Uterus (tissue), 4 donors: ENCODE measurements around the gene SSBP3. TPM values are rescaled to one million over a fixed set of nuclear protein-coding genes. Genes with fewer than 3 reads are reported as not detected.
A peak's percentile ranks its signal among the peaks of the same experiment; 100 is the strongest.

Source experiments
- DNase-seq, 2 donors: peaks; one replicate each; pipeline ENCODE4 v3.0.0-alpha.2; 2019 to 2020
- H3K27ac ChIP-seq, 2 donors: fragments of 200-600 bp; sonication (generic); 1 replicate in 1 of 2; 2 replicates in 1 of 2; pipeline ENCODE4 v1.5.1; 2016 to 2018
- H3K27me3 ChIP-seq, 2 donors: fragments of 200-600 bp; sonication (generic); one replicate each; pipeline ENCODE4 v1.5.1; 2018 to 2019; ENCODE audit warnings: control low read depth in 1 of 2
- H3K36me3 ChIP-seq, 2 donors: fragments of 200-600 bp; sonication (generic); one replicate each; pipeline ENCODE4 v1.5.1; 2019; ENCODE audit warnings: control low read depth in 1 of 2
- H3K4me1 ChIP-seq, 2 donors: fragments of 200-600 bp; sonication (generic); one replicate each; pipeline ENCODE4 v1.5.1; 2018 to 2019; ENCODE audit warnings: control low read depth in 1 of 2
- H3K4me3 ChIP-seq, 2 donors: fragments of 200-600 bp; sonication (generic); 1 replicate in 1 of 2; 2 replicates in 1 of 2; pipeline ENCODE4 v1.5.1; 2018 to 2019; ENCODE audit warnings: mild to moderate bottlenecking in 1 of 2
- H3K9me3 ChIP-seq, 2 donors: fragments of 200-600 bp; sonication (generic); one replicate each; pipeline ENCODE4 v1.5.1; 2019; ENCODE audit warnings: control low read depth in 1 of 2
- POLR2A ChIP-seq, 2 donors: fragments of 450-650 bp; IDR thresholded peaks; one replicate each; pipeline ENCODE4 v1.6.1; 2016; ENCODE audit warnings: antibody characterized with exemption in 2 of 2, mild to moderate bottlenecking in 1 of 2, moderate library complexity in 1 of 2
- intact Hi-C: fragments of 100-400 bp; cut with DNase I; formaldehyde crosslinking; loops from one replicate; pipeline ENCODE4 v1.15.1; 2023; ENCODE audit warnings: low total_unique reads
- total RNA-seq, 4 donors: library from RNA; depleted of rRNA in 3 of 4; stranded (reverse); fragments of >200 nt in 3 of 4; gene quantifications; one replicate each; pipeline versions ENCODE4 v1.1.0 to v1.2.4, GENCODE V29; 2014 to 2023
- TF ChIP-seq, protein P1 (sequence below), 4 experiments: fragments of 200-600 bp in 2 of 4; fragments of 450-650 bp in 2 of 4; sonication (generic) in 2 of 4; IDR thresholded peaks; one replicate each; pipeline ENCODE4 v1.5.1; 2016 to 2019; ENCODE audit warnings: antibody characterized with exemption in 4 of 4, mild to moderate bottlenecking in 2 of 4, moderate library complexity in 1 of 4
- donor health status: DM: yes; HTN: yes; CAD: no.

Gene SSBP3
- total RNA-seq, 4 donors from 2014 or later: 19.7 to 125 (median 31.4) TPM

DNA sequence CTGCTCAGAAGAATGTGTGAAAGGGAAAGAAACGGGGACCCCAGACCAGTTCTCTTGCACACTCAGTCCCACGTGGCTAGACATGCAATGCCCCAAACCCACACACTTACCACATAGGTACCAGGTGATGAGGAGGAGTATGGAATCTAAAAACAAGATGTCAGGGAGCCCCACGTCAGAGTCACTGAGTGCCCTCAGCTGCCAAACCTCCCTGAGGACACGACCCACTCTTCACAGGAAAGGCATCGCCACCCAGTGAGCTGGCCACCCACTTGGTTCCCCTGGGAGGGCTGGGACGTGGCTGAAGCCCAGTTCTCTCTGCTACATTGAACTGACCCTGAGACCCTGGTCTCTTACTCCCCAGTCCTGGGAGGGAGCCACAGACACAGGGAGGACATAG lies 164.8 kb downstream of the SSBP3 start:
- intact Hi-C loops: no loop called here
- Histone ChIP-seq H3K36me3 (no peaks in the 10 kb centered on the region), H3K27me3 (no peaks in the 10 kb centered on the region), H3K4me1 (no peaks in the 10 kb centered on the region), H3K4me3 (no peak overlapping the region), H3K9me3 (no peaks in the 10 kb centered on the region), H3K27ac (no peak overlapping the region)
- DNase-seq: no peak
- TF ChIP-seq, protein P1, sequence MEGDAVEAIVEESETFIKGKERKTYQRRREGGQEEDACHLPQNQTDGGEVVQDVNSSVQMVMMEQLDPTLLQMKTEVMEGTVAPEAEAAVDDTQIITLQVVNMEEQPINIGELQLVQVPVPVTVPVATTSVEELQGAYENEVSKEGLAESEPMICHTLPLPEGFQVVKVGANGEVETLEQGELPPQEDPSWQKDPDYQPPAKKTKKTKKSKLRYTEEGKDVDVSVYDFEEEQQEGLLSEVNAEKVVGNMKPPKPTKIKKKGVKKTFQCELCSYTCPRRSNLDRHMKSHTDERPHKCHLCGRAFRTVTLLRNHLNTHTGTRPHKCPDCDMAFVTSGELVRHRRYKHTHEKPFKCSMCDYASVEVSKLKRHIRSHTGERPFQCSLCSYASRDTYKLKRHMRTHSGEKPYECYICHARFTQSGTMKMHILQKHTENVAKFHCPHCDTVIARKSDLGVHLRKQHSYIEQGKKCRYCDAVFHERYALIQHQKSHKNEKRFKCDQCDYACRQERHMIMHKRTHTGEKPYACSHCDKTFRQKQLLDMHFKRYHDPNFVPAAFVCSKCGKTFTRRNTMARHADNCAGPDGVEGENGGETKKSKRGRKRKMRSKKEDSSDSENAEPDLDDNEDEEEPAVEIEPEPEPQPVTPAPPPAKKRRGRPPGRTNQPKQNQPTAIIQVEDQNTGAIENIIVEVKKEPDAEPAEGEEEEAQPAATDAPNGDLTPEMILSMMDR (IDR thresholded peaks at IDR 0.05): no peak
- no peak for TF ChIP-seq POLR2A (IDR thresholded peaks at IDR 0.05)

DNA sequence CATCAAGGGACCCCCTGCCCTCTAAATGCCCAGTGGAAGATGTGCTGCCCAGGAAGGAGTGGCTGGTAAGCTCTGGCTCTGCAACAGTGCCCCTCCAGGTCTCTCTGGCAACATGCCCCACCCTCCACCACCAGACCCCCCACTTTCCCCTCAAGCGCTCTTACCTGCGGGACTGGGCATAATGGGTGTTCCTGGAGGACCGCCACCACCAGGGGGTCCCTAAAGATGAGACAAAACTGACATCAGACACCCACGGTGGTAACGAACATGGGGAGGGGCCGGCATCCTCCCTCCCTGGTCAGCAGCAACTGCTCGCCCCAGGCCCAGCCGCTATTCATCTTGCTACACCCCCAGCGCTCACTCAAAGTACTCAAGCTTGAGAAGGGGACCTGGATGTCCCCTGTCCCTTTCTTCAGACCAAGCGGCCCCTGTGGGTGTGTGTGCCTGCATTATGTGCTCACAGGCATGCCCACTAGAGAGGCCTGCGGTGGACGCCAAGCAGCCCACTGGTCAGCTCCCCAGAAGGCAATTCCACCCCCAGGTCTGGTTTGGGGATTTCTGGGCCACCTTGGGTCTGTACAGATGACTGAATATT lies 165.4 kb downstream of the SSBP3 start:
- Histone ChIP-seq H3K9me3 (no peaks in the 10 kb centered on the region), H3K4me3 (no peak overlapping the region), H3K4me1 (no peaks in the 10 kb centered on the region), H3K36me3 (no peaks in the 10 kb centered on the region), H3K27me3 (no peaks in the 10 kb centered on the region), H3K27ac (no peak overlapping the region)
- intact Hi-C loops: no loop called here
- DNase-seq: no peak
- TF ChIP-seq, protein P1 (IDR thresholded peaks at IDR 0.05): no peak
- TF ChIP-seq POLR2A (IDR thresholded peaks at IDR 0.05): no peak

DNA sequence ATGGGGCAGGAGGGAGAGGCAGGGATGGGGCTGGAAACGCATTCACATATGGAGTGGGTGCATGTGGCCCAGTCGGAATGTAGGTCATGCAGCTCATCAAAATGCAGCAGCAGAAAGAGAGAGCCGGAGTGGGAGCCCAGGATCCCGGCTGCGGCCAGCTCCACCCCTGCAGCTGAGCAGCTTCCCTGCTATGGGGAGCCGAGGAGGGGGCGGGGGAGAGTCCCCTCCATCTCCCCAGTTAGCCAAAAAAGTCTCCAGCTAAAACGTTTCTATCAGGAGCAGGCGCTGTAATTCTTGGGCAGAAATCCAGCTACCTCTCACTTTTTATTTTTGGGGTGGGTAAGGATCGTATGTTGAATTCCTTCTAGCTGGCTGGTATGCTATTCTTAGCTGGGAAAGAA lies 166.6 kb downstream of the SSBP3 start:
- H3K27me3 ChIP-seq: no peaks in the 10 kb centered on the region
- TF ChIP-seq, protein P1 (IDR thresholded peaks at IDR 0.05): no peak
- TF ChIP-seq POLR2A (IDR thresholded peaks at IDR 0.05): no peak
- H3K27ac ChIP-seq: peak overlapping the region in 1 of 2 donors; percentile 22
- H3K4me1 ChIP-seq: no peaks in the 10 kb centered on the region
- H3K36me3 ChIP-seq: no peaks in the 10 kb centered on the region
- no peak overlapping the region for H3K4me3 ChIP-seq
- intact Hi-C loops: no loop called here
- H3K9me3 ChIP-seq: no peaks in the 10 kb centered on the region
- DNase-seq: peak in 1 of 2 donors; percentile 49

DNA sequence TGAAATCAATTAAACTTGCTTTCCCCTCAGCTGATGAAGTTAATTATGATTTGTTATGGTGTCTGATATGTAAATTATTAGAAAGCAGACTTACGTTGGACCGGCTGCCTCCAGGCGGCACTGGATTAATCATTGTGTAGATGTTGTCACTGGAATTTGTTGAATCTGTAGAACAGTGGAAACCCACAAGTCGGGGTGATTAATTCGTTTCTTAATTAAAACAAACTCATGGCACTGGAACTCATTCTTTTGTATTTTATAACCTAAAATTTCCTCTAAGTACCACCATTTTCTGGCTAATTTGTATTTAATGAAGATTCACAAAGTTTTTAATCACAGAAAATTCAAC lies 167.2 kb downstream of the SSBP3 start:
- H3K27ac ChIP-seq: peak overlapping the region in 1 of 2 donors; percentile 22
- TF ChIP-seq, protein P1 (IDR thresholded peaks at IDR 0.05): no peak
- no peak for TF ChIP-seq POLR2A (IDR thresholded peaks at IDR 0.05)
- H3K27me3 ChIP-seq: no peaks in the 10 kb centered on the region
- H3K4me3 ChIP-seq: no peak overlapping the region
- DNase-seq: no peak
- H3K36me3 ChIP-seq: no peaks in the 10 kb centered on the region
- no peaks in the 10 kb centered on the region for H3K9me3 ChIP-seq
- intact Hi-C loops: no loop called here
- H3K4me1 ChIP-seq: no peaks in the 10 kb centered on the region

DNA sequence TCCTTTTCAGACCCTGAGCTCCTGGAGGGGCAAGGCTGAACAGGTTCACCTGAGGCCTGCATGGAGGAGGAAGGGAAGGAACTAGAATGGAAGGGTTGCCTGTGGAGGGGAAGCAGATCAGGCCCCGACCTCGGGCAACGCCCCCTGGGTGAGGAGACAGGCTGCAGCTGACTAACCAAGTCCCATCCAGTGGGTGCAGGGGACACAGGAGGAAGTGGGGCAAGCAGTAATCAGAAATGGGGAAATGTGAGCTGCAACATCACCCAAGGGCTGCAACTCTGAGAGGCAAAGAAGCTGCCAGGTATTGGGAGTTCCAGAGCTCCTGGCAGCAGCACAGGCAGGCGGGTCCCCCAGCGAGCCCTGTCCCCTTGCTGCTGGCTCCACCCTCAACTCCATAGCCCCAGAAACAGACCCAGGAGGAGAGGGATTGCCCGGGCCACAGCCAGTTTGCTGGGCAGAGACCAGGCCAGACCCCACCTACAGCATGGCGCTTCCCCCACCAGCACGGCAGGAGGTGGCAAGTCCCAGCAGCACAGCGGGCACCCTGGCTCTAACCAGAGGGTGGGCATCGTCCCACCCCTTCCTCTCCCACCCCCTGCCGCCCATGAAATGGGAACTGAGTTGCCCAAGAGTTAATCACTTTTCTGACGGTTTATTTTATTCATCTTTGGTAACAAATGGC lies 167.7 kb downstream of the SSBP3 start:
- intact Hi-C loops: no loop called here
- Histone ChIP-seq H3K27ac (no peak overlapping the region), H3K4me1 (no peaks in the 10 kb centered on the region), H3K36me3 (no peaks in the 10 kb centered on the region), H3K27me3 (no peaks in the 10 kb centered on the region), H3K4me3 (no peak overlapping the region), H3K9me3 (no peaks in the 10 kb centered on the region)
- no peak for DNase-seq
- TF ChIP-seq, protein P1 (IDR thresholded peaks at IDR 0.05): no peak
- no peak for TF ChIP-seq POLR2A (IDR thresholded peaks at IDR 0.05)
